Sigmoid colon (tissue), 7 donors: ENCODE measurements around the gene MAPKAP1. TPM values are rescaled to one million over a fixed set of nuclear protein-coding genes. Genes with fewer than 3 reads are reported as not detected.

Experiments used
- DNase-seq: peaks from one replicate; pipeline ENCODE4 v3.0.0-alpha.2; 2019
- H3K27ac ChIP-seq, 4 donors: fragments of 200-600 bp; sonication (generic); one replicate each; pipeline ENCODE4 v1.5.1; 2016 to 2019; ENCODE audit warnings: mild to moderate bottlenecking in 1 of 4
- H3K27me3 ChIP-seq, 3 donors: fragments of 200-600 bp; sonication (generic); one replicate each; pipeline ENCODE4 v1.5.1; 2019; ENCODE audit warnings: mild to moderate bottlenecking in 1 of 3
- H3K36me3 ChIP-seq, 4 donors: fragments of 200-600 bp; sonication (generic); one replicate each; pipeline ENCODE4 v1.5.1; 2016 to 2019
- H3K4me1 ChIP-seq, 4 donors: fragments of 200-600 bp; sonication (generic); one replicate each; pipeline ENCODE4 v1.5.1; 2017 to 2019
- H3K4me3 ChIP-seq, 4 donors: fragments of 200-600 bp; sonication (generic); one replicate each; pipeline ENCODE4 v1.5.1; 2017 to 2019; ENCODE audit warnings: mild to moderate bottlenecking in 2 of 4, moderate library complexity in 1 of 4
- H3K9me3 ChIP-seq, 4 donors: fragments of 200-600 bp in 3 of 4; sonication (generic) in 3 of 4; one replicate each; pipeline versions ENCODE4 v1.5.1 to v1.6.1; 2013 to 2019
- CTCF ChIP-seq, 4 experiments: fragments of 450-650 bp in 3 of 4; fragments of 200-600 bp in 1 of 4; IDR thresholded peaks; one replicate each; pipeline ENCODE4 v1.5.1; 2016 to 2019; ENCODE audit warnings: antibody characterized with exemption in 4 of 4, mild to moderate bottlenecking in 3 of 4, moderate library complexity in 2 of 4
- EP300 ChIP-seq, 4 donors: sonication (generic); formaldehyde crosslinking; IDR thresholded peaks; one replicate each; pipeline ENCODE4 v1.6.1; 2017; ENCODE audit warnings: antibody characterized with exemption in 4 of 4
- POLR2A ChIP-seq, 2 donors: fragments of 450-650 bp; IDR thresholded peaks; one replicate each; pipeline ENCODE4 v1.6.1; 2016; ENCODE audit warnings: antibody characterized with exemption in 2 of 2, mild to moderate bottlenecking in 2 of 2, moderate library complexity in 2 of 2
- POLR2AphosphoS5 ChIP-seq, 4 donors: sonication (generic); formaldehyde crosslinking; IDR thresholded peaks; one replicate each; pipeline ENCODE4 v1.6.1; 2017; ENCODE audit warnings: antibody characterized with exemption in 4 of 4
- WGBS, 2 donors: extraction: QIAGEN DNeasy Blood & Tissue Kit; methylation state at CpG; one replicate each; pipeline ENCODE4 v1.1.7; 2013; 5-methylcytosine and 5-hydroxymethylcytosine counted together
- intact Hi-C: fragments of 100-400 bp; cut with DNase I; formaldehyde crosslinking; loops from one replicate; pipeline ENCODE4 v1.15.1; 2023
- polyA plus RNA-seq, 3 donors: library from polyadenylated mRNA; stranded (reverse); fragments of 200-250 nt; gene quantifications; one replicate each; pipeline ENCODE4 v1.2.3, GENCODE V29; 2013
- total RNA-seq, 4 donors: library from RNA; depleted of rRNA; stranded (reverse); fragments of >200 nt; gene quantifications; one replicate each; pipeline ENCODE4 v1.1.0, GENCODE V29; 2016
- donor health status: healthy with polysubstance abuse.
- donor health status: Bipolar disorder and iron deficiency.
- donor health status: healthy.

The MAPKAP1 gene
- total and polyA plus RNA-seq, 7 donors: 37.2 to 155 (median 84.3) TPM

GRCh38 chr9:125428902-125429467 is 278.0 kb downstream of the MAPKAP1 start:
- H3K4me1 ChIP-seq: peaks cover 0 to 18% (median 7%) of the 10 kb centered on the region in 4 donors
- intact Hi-C loops: no loop called here
- no peaks in the 10 kb centered on the region for H3K9me3 ChIP-seq
- WGBS, 2 donors: 73 to 82% methylated on average over 16 of the region's 16 CpGs
- H3K27ac ChIP-seq: no peak overlapping the region
- no peaks in the 10 kb centered on the region for H3K27me3 ChIP-seq
- no peaks in the 10 kb centered on the region for H3K36me3 ChIP-seq
- H3K4me3 ChIP-seq: no peak overlapping the region
- peak in 1 of 4 donors; percentile 19 for TF ChIP-seq POLR2AphosphoS5 (IDR thresholded peaks at IDR 0.05)
- TF ChIP-seq POLR2A (IDR thresholded peaks at IDR 0.05): no peak
- no peak for DNase-seq

GRCh38 chr9:125428060-125428901 is 278.7 kb downstream of the MAPKAP1 start:
- Histone ChIP-seq H3K36me3 (no peaks in the 10 kb centered on the region), H3K4me3 (no peak overlapping the region), H3K9me3 (no peaks in the 10 kb centered on the region), H3K27ac (no peak overlapping the region), H3K27me3 (no peaks in the 10 kb centered on the region), H3K4me1 (peaks cover 0 to 18% (median 7%) of the 10 kb centered on the region in 4 donors)
- WGBS, 2 donors: 65 to 82% methylated on average over 10 of the region's 10 CpGs
- DNase-seq: peak; percentile 64
- TF ChIP-seq CTCF (IDR thresholded peaks at IDR 0.05): peak in 2 of 4 experiments; percentile 20 to 39
- no peak for TF ChIP-seq POLR2A (IDR thresholded peaks at IDR 0.05)
- intact Hi-C loops: no loop called here

GRCh38 chr9:125427556-125427955 is 279.5 kb downstream of the MAPKAP1 start:
- intact Hi-C loops: no loop called here
- TF ChIP-seq POLR2AphosphoS5 (IDR thresholded peaks at IDR 0.05) (no peak), EP300 (IDR thresholded peaks at IDR 0.05) (no peak), CTCF (IDR thresholded peaks at IDR 0.05) (no peak), POLR2A (IDR thresholded peaks at IDR 0.05) (no peak)

GRCh38 chr9:125426926-125427325 is 280.1 kb downstream of the MAPKAP1 start:
- no peaks in the 10 kb centered on the region for H3K27me3 ChIP-seq
- no peak for TF ChIP-seq POLR2A (IDR thresholded peaks at IDR 0.05)
- no peak for TF ChIP-seq CTCF (IDR thresholded peaks at IDR 0.05)
- no peak for TF ChIP-seq POLR2AphosphoS5 (IDR thresholded peaks at IDR 0.05)
- TF ChIP-seq EP300 (IDR thresholded peaks at IDR 0.05): no peak
- intact Hi-C loops: no loop called here
- no peaks in the 10 kb centered on the region for H3K36me3 ChIP-seq
- H3K4me3 ChIP-seq: no peak overlapping the region
- H3K27ac ChIP-seq: no peak overlapping the region
- 92 to 93% methylated on average over 17 of the region's 17 CpGs for WGBS, 2 donors
- no peaks in the 10 kb centered on the region for H3K9me3 ChIP-seq
- no peak for DNase-seq
- peaks cover 0 to 18% (median 7%) of the 10 kb centered on the region in 4 donors for H3K4me1 ChIP-seq

More at GRCh38 chr9:125427556-125427955, 279.5 kb downstream of the MAPKAP1 start:
- whole genome bisulfite sequencing, 2 donors: 93 to 95% methylated on average over 18 of the region's 18 CpGs
- no peaks in the 10 kb centered on the region for H3K36me3 ChIP-seq
- peaks cover 0 to 18% (median 7%) of the 10 kb centered on the region in 4 donors for H3K4me1 ChIP-seq
- DNase-seq: no peak
- no peak overlapping the region for H3K27ac ChIP-seq
- H3K4me3 ChIP-seq: no peak overlapping the region
- H3K27me3 ChIP-seq: no peaks in the 10 kb centered on the region
- H3K9me3 ChIP-seq: no peaks in the 10 kb centered on the region

GRCh38 chr9:125425901-125426515 is 281.0 kb downstream of the MAPKAP1 start:
- intact Hi-C loops: no loop called here
- peak overlapping the region in 2 of 4 donors; percentile 16 to 35 for H3K27ac ChIP-seq
- H3K36me3 ChIP-seq: no peaks in the 10 kb centered on the region
- DNase-seq: no peak
- H3K27me3 ChIP-seq: no peaks in the 10 kb centered on the region
- TF ChIP-seq POLR2A (IDR thresholded peaks at IDR 0.05): no peak
- peaks cover 0 to 18% (median 7%) of the 10 kb centered on the region in 4 donors for H3K4me1 ChIP-seq
- H3K4me3 ChIP-seq: no peak overlapping the region
- 92 to 96% methylated on average over 14 of the region's 14 CpGs for WGBS, 2 donors
- no peaks in the 10 kb centered on the region for H3K9me3 ChIP-seq
